Breast epithelium (tissue), 3 donors: ENCODE results near the gene KHK.

Experiments used
- CTCF ChIP-seq, 3 donors: fragments of 450-650 bp; IDR thresholded peaks; one replicate each; pipeline ENCODE4 v1.5.1; 2016 to 2017; ENCODE audit warnings: antibody characterized with exemption in 3 of 3, mild to moderate bottlenecking in 3 of 3, moderate library complexity in 3 of 3
- POLR2A ChIP-seq: fragments of 450-650 bp; IDR thresholded peaks from one replicate; pipeline ENCODE4 v1.6.1; 2016; ENCODE audit warnings: antibody characterized with exemption, mild to moderate bottlenecking, moderate library complexity

- TF ChIP-seq CTCF (IDR thresholded peaks at IDR 0.05), result no peak
- TF ChIP-seq POLR2A, result no peak
These were observed 15.8 kb downstream of the KHK start for GRCh38 chr2:27102329-27102728.
